HEK293 (cell line): Measurements from ENCODE around the gene E2F1.

ENCODE experiments used
- CTCF ChIA-PET: fragments of 350-600 bp; formaldehyde crosslinking; extraction: SDS; loops from one replicate; lab custom pipeline; 2021; ENCODE audit warnings: antibody characterized with exemption; lab: Yijun Ruan, JAX
- POLR2A ChIA-PET: fragments of 300-600 bp; formaldehyde crosslinking; extraction: SDS; loops from one replicate; lab custom pipeline; 2020; ENCODE audit warnings: antibody characterized with exemption, inconsistent platforms; lab: Yijun Ruan, JAX
- H3K27ac ChIP-seq: fragments of 200-500 bp; sonication (Bioruptor generic); 2 replicates; pipeline ENCODE4 v1.5.1; 2014; ENCODE audit warnings: low read depth, low read length, control low read depth, inconsistent platforms; ENCODE audit errors: extremely low read depth
- H3K36me3 ChIP-seq, 2 experiments: fragments of 200-500 bp in 1 of 2; sonication (Bioruptor generic) in 1 of 2; 1 replicate in 1 of 2; 2 replicates in 1 of 2; pipeline ENCODE4 v1.5.1; 2014 to 2017; ENCODE audit warnings: inconsistent platforms in 2 of 2, low read length in 2 of 2; ENCODE audit not compliant: control insufficient read depth in 2 of 2, insufficient read depth in 1 of 2
- H3K4me1 ChIP-seq: fragments of 200-500 bp; sonication (Bioruptor generic); 2 replicates; pipeline ENCODE4 v1.5.1; 2014; ENCODE audit warnings: mild to moderate bottlenecking, low read length, inconsistent platforms; ENCODE audit not compliant: control insufficient read depth, insufficient read depth
- H3K4me3 ChIP-seq: 2 replicates; pipeline ENCODE4 v1.5.1; 2011; ENCODE audit warnings: low read depth, mild to moderate bottlenecking, control low read depth, low read length, moderate library complexity
- H3K9me3 ChIP-seq: fragments of 200-500 bp; sonication (Bioruptor generic); 2 replicates; pipeline ENCODE4 v1.5.1; 2014; ENCODE audit warnings: low read depth, low read length, inconsistent platforms; ENCODE audit not compliant: control insufficient read depth, insufficient read depth
- GLI4 ChIP-seq: fragments of 450-650 bp; formaldehyde crosslinking; IDR thresholded peaks from 2 replicates; pipeline ENCODE4 v1.5.1; 2016; ENCODE audit warnings: missing biosample characterization, missing genetic modification characterization
- MEIS1 ChIP-seq: sonication (generic); formaldehyde crosslinking; IDR thresholded peaks from 2 replicates; pipeline ENCODE4 v1.8.1; 2022; ENCODE audit warnings: missing genetic modification reagents, mild to moderate bottlenecking, borderline replicate concordance
- MZF1 ChIP-seq: fragments of 450-650 bp; formaldehyde crosslinking; IDR thresholded peaks from 2 replicates; pipeline ENCODE4 v1.5.1; 2017; ENCODE audit warnings: missing biosample characterization, missing genetic modification characterization, borderline replicate concordance
- REST ChIP-seq: fragments of 450-650 bp; formaldehyde crosslinking; IDR thresholded peaks from 2 replicates; pipeline ENCODE4 v1.5.1; 2016; ENCODE audit warnings: missing biosample characterization, missing genetic modification characterization
- SP7 ChIP-seq: fragments of 450-650 bp; formaldehyde crosslinking; IDR thresholded peaks from 2 replicates; pipeline ENCODE4 v1.5.1; 2016; ENCODE audit warnings: missing biosample characterization, missing genetic modification characterization
- ZBTB8A ChIP-seq: fragments of 450-650 bp; formaldehyde crosslinking; IDR thresholded peaks from 2 replicates; pipeline ENCODE4 v1.5.1; 2016; ENCODE audit warnings: missing biosample characterization, missing genetic modification characterization
- ZEB2 ChIP-seq: fragments of 450-650 bp; formaldehyde crosslinking; IDR thresholded peaks from 2 replicates; pipeline ENCODE4 v1.5.1; 2016; ENCODE audit warnings: missing biosample characterization, missing genetic modification characterization
- ZIC2 ChIP-seq: fragments of 450-650 bp; formaldehyde crosslinking; IDR thresholded peaks from 2 replicates; pipeline ENCODE4 v1.5.1; 2016; ENCODE audit warnings: missing biosample characterization, missing genetic modification characterization
- ZNF121 ChIP-seq: fragments of 450-650 bp; formaldehyde crosslinking; IDR thresholded peaks from 2 replicates; pipeline ENCODE4 v1.5.1; 2016; ENCODE audit warnings: missing biosample characterization, missing genetic modification characterization
- ZNF138 ChIP-seq: fragments of 450-650 bp; formaldehyde crosslinking; IDR thresholded peaks from 2 replicates; pipeline ENCODE4 v1.5.1; 2016; ENCODE audit warnings: missing biosample characterization, missing genetic modification characterization, borderline replicate concordance
- ZNF155 ChIP-seq: fragments of 450-650 bp; formaldehyde crosslinking; IDR thresholded peaks from 2 replicates; pipeline ENCODE4 v1.5.1; 2016; ENCODE audit warnings: missing biosample characterization, missing genetic modification characterization
- ZNF16 ChIP-seq: fragments of 450-650 bp; formaldehyde crosslinking; IDR thresholded peaks from 2 replicates; pipeline ENCODE4 v1.5.1; 2016; ENCODE audit warnings: low read depth, missing biosample characterization, missing genetic modification characterization
- ZNF184 ChIP-seq: fragments of 450-650 bp; IDR thresholded peaks from 2 replicates; pipeline ENCODE4 v1.5.1; 2018; ENCODE audit warnings: missing biosample characterization, mild to moderate bottlenecking, missing genetic modification characterization
- ZNF24 ChIP-seq: fragments of 450-650 bp; formaldehyde crosslinking; IDR thresholded peaks from 2 replicates; pipeline ENCODE4 v1.5.1; 2016; ENCODE audit warnings: missing biosample characterization, missing genetic modification characterization
- ZNF266 ChIP-seq: fragments of 450-650 bp; formaldehyde crosslinking; IDR thresholded peaks from 2 replicates; pipeline ENCODE4 v1.5.1; 2016; ENCODE audit warnings: missing biosample characterization, missing genetic modification characterization, low read depth
- ZNF350 ChIP-seq: fragments of 450-650 bp; formaldehyde crosslinking; IDR thresholded peaks from 2 replicates; pipeline ENCODE4 v1.5.0; 2017; ENCODE audit warnings: missing biosample characterization, mild to moderate bottlenecking, missing genetic modification characterization
- ZNF692 ChIP-seq: fragments of 450-650 bp; formaldehyde crosslinking; IDR thresholded peaks from 2 replicates; pipeline ENCODE4 v1.5.1; 2016; ENCODE audit warnings: missing biosample characterization, missing genetic modification characterization
- ZNF704 ChIP-seq: fragments of 450-650 bp; formaldehyde crosslinking; IDR thresholded peaks from 2 replicates; pipeline ENCODE4 v1.5.1; 2016; ENCODE audit warnings: missing biosample characterization, missing genetic modification characterization
- ZNF747 ChIP-seq: fragments of 450-650 bp; formaldehyde crosslinking; IDR thresholded peaks from 2 replicates; pipeline ENCODE4 v1.5.1; 2016; ENCODE audit warnings: missing biosample characterization, missing genetic modification characterization
- ZNF76 ChIP-seq: fragments of 450-650 bp; formaldehyde crosslinking; IDR thresholded peaks from 2 replicates; pipeline ENCODE4; 2016; ENCODE audit warnings: low read depth, missing biosample characterization, missing genetic modification characterization, borderline replicate concordance
- ZNF785 ChIP-seq: fragments of 450-650 bp; formaldehyde crosslinking; IDR thresholded peaks from 2 replicates; pipeline ENCODE4 v1.5.1; 2016; ENCODE audit warnings: missing biosample characterization, missing genetic modification characterization
- ZSCAN18 ChIP-seq: fragments of 450-650 bp; formaldehyde crosslinking; IDR thresholded peaks from 2 replicates; pipeline ENCODE4 v1.5.1; 2016; ENCODE audit warnings: missing biosample characterization, missing genetic modification characterization

E2F1 gene

GRCh38 chr20:33645072-33645358 is 41.2 kb downstream of the E2F1 start (continued):
- TF ChIP-seq ZBTB8A (tag by site-specific recombination): no peak
- TF ChIP-seq ZNF785: no peak
- TF ChIP-seq ZIC2 (tag by site-specific recombination): peak; percentile 72

GRCh38 chr20:33644313-33645071 is 41.7 kb downstream of the E2F1 start:
- Histone ChIP-seq H3K4me3 (no peak overlapping the region), H3K36me3 (peaks cover 8 to 50% of the 10 kb centered on the region in 2 experiments; a peak in 2 of 3 replicates), H3K9me3 (no peaks in the 10 kb centered on the region), H3K27ac (no peak overlapping the region), H3K4me1 (no peaks in the 10 kb centered on the region)
- POLR2A ChIA-PET: no interaction called here
- no peak for TF ChIP-seq REST (tag by site-specific recombination)
- no peak for TF ChIP-seq ZNF76 (tag by site-specific recombination)
- no peak for TF ChIP-seq ZNF266 (tag by site-specific recombination)
- TF ChIP-seq GLI4 (tag by site-specific recombination): no peak
- no peak for TF ChIP-seq ZIC2 (tag by site-specific recombination)
- no peak for TF ChIP-seq ZNF138 (tag by site-specific recombination)
- TF ChIP-seq SP7 (tag by site-specific recombination): no peak
- TF ChIP-seq ZNF184 (tag by site-specific recombination): no peak
- no peak for TF ChIP-seq ZNF747 (tag by site-specific recombination)
- no peak for TF ChIP-seq ZSCAN18
- TF ChIP-seq MZF1 (tag by site-specific recombination): no peak
- no peak for TF ChIP-seq ZNF692 (tag by site-specific recombination)
- no peak for TF ChIP-seq ZNF155 (tag by site-specific recombination)
- no peak for TF ChIP-seq ZNF24 (tag by site-specific recombination)
- no peak for TF ChIP-seq MEIS1 (CRISPR knock-in tag)
- no peak for TF ChIP-seq ZNF350 (tag by site-specific recombination)
- TF ChIP-seq ZEB2 (tag by site-specific recombination): no peak
- no peak for TF ChIP-seq ZNF704 (tag by site-specific recombination)
- TF ChIP-seq ZNF16 (tag by site-specific recombination): no peak
- TF ChIP-seq ZNF121 (tag by site-specific recombination): no peak
- CTCF ChIA-PET: no interaction called here
